IMR-90 (cell line): ENCODE data around the gene FAM234B. TPM values are rescaled to one million over a fixed set of nuclear protein-coding genes. Genes with fewer than 3 reads are reported as not detected.
A peak's percentile ranks its signal among the peaks of the same experiment; 100 is the strongest.

Source experiments
- ATAC-seq: fragments of 200-7000 bp; cut with Tn5 transposase; 2 replicates; pipeline ENCODE4 v1.9.1; 2020; ENCODE audit warnings: low read depth, mild to moderate bottlenecking, moderate library complexity
- BruUV-seq: library from RNA; stranded (reverse); fragments of 400-500 nt; replicated peaks from 2 replicates; lab custom pipeline; 2021; lab: Mats Ljungman, UMichigan
- CTCF ChIA-PET: fragments of 300-600 bp; formaldehyde crosslinking; extraction: SDS; loops from one replicate; lab custom pipeline; 2021; ENCODE audit warnings: antibody characterized with exemption; lab: Yijun Ruan, JAX
- POLR2A ChIA-PET: fragments of 300-600 bp; sonication (Branson Sonifier 250); formaldehyde crosslinking; loops from one replicate; lab custom pipeline; 2022; ENCODE audit warnings: antibody characterized with exemption; ENCODE audit not compliant: unreplicated experiment; lab: Charles Lee
- DNase-seq: peaks from one replicate; pipeline ENCODE4 v3.0.0; 2013
- H2AFZ ChIP-seq: replicated peaks from 2 replicates; pipeline ENCODE3; 2013; ENCODE audit warnings: low read length, mild to moderate bottlenecking; ENCODE audit not compliant: poor library complexity
- H2AK5ac ChIP-seq: 2 replicates; pipeline ENCODE4 v1.6.1; 2013; ENCODE audit warnings: low read depth, low read length, inconsistent platforms
- H2AK9ac ChIP-seq: replicated peaks from 2 replicates; pipeline ENCODE3; 2013; ENCODE audit warnings: mild to moderate bottlenecking, low read depth, low read length, moderate library complexity; ENCODE audit not compliant: poor library complexity
- H2BK120ac ChIP-seq: 2 replicates; pipeline ENCODE4 v1.6.1; 2013; ENCODE audit warnings: low read depth, low read length, inconsistent platforms
- H2BK15ac ChIP-seq: 3 replicates; pipeline ENCODE4 v1.6.1; 2013; ENCODE audit warnings: low read depth, low read length, inconsistent platforms
- H2BK20ac ChIP-seq: 2 replicates; pipeline ENCODE4 v1.6.1; 2013; ENCODE audit warnings: low read depth, mild to moderate bottlenecking, inconsistent platforms, low read length, moderate library complexity
- H2BK5ac ChIP-seq: 2 replicates; pipeline ENCODE4 v1.6.1; 2013; ENCODE audit warnings: mild to moderate bottlenecking, low read depth, low read length, inconsistent platforms; ENCODE audit not compliant: poor library complexity, severe bottlenecking
- H3K14ac ChIP-seq: replicated peaks from 2 replicates; pipeline ENCODE4 v1.6.1; 2013; ENCODE audit warnings: low read depth, low read length, inconsistent platforms
- H3K18ac ChIP-seq: 2 replicates; pipeline ENCODE4 v1.6.1; 2013; ENCODE audit warnings: low read depth, low read length, control low read depth
- H3K23ac ChIP-seq: 2 replicates; pipeline ENCODE4 v1.6.1; 2013; ENCODE audit warnings: low read depth, low read length, inconsistent platforms
- H3K27ac ChIP-seq: 2 replicates; pipeline ENCODE4 v1.5.1; 2013; ENCODE audit warnings: mild to moderate bottlenecking, control low read depth, low read length; ENCODE audit not compliant: insufficient read depth
- H3K27me3 ChIP-seq: 2 replicates; pipeline ENCODE4 v1.6.1; 2013; ENCODE audit warnings: low read length; ENCODE audit not compliant: control insufficient read depth, insufficient read depth
- H3K36me3 ChIP-seq: 2 replicates; pipeline ENCODE4 v1.6.1; 2013; ENCODE audit warnings: low read length, mixed read lengths; ENCODE audit not compliant: control insufficient read depth, insufficient read depth
- H3K4ac ChIP-seq: 2 replicates; pipeline ENCODE4 v1.6.1; 2013; ENCODE audit warnings: low read depth, low read length, inconsistent platforms
- H3K4me1 ChIP-seq: 2 replicates; pipeline ENCODE4 v1.6.1; 2013; ENCODE audit warnings: low read length, mixed read lengths; ENCODE audit not compliant: control insufficient read depth, insufficient read depth
- H3K4me2 ChIP-seq: 2 replicates; pipeline ENCODE4 v1.6.1; 2013; ENCODE audit warnings: low read depth, mild to moderate bottlenecking, control low read depth, low read length, moderate library complexity
- H3K4me3 ChIP-seq: 2 replicates; pipeline ENCODE4 v1.5.1; 2013; ENCODE audit warnings: low read depth, mild to moderate bottlenecking, control low read depth, low read length, moderate library complexity; ENCODE audit not compliant: insufficient read depth
- H3K56ac ChIP-seq: 2 replicates; pipeline ENCODE4 v1.6.1; 2013; ENCODE audit warnings: low read length, inconsistent platforms; ENCODE audit not compliant: insufficient read depth; ENCODE audit errors: extremely low read depth
- H3K79me1 ChIP-seq, 2 experiments: 2 replicates each; pipeline ENCODE4 v1.6.1; 2013; ENCODE audit warnings: low read length in 2 of 2, inconsistent platforms in 1 of 2, low read depth in 1 of 2
- H3K9ac ChIP-seq: 2 replicates; pipeline ENCODE4 v1.6.1; 2013; ENCODE audit warnings: low read depth, low read length, control low read depth
- H3K9me1 ChIP-seq: 2 replicates; pipeline ENCODE4 v1.6.1; 2013; ENCODE audit warnings: low read length, inconsistent platforms; ENCODE audit not compliant: insufficient read depth
- H3K9me3 ChIP-seq: 2 replicates; pipeline ENCODE4 v1.6.1; 2013; ENCODE audit warnings: low read length; ENCODE audit not compliant: control insufficient read depth, insufficient read depth
- H4K20me1 ChIP-seq: 2 replicates; pipeline ENCODE4 v1.6.1; 2013; ENCODE audit warnings: low read length, inconsistent platforms; ENCODE audit not compliant: insufficient read depth
- H4K5ac ChIP-seq: 2 replicates; pipeline ENCODE4 v1.6.1; 2013; ENCODE audit warnings: mild to moderate bottlenecking, low read depth, low read length, control low read depth
- H4K8ac ChIP-seq, 2 experiments: 2 replicates each; pipeline ENCODE4 v1.6.1; 2013; ENCODE audit warnings: low read depth in 2 of 2, low read length in 2 of 2, control low read depth in 1 of 2, inconsistent platforms in 1 of 2
- H4K91ac ChIP-seq: 2 replicates; pipeline ENCODE4 v1.6.1; 2013; ENCODE audit warnings: low read depth, low read length, inconsistent platforms; ENCODE audit not compliant: insufficient read depth
- BHLHE40 ChIP-seq: fragments of 150-350 bp; IDR thresholded peaks from 2 replicates; pipeline ENCODE4 v1.6.1; 2016; ENCODE audit warnings: mild to moderate bottlenecking, low read depth, low read length
- CEBPB ChIP-seq: IDR thresholded peaks from 2 replicates; pipeline ENCODE4 v1.6.1; 2012; ENCODE audit warnings: low read depth, low read length, improper control_type of control experiment
- CHD1 ChIP-seq: IDR thresholded peaks from 2 replicates; pipeline ENCODE4 v1.6.1; 2012; ENCODE audit warnings: low read depth, low read length, improper control_type of control experiment
- FOS ChIP-seq: fragments of 150-350 bp; IDR thresholded peaks from 2 replicates; pipeline ENCODE4 v1.6.1; 2016; ENCODE audit warnings: low read depth, low read length
- MAFK ChIP-seq: IDR thresholded peaks from 2 replicates; pipeline ENCODE4 v1.6.1; 2012; ENCODE audit warnings: low read depth, low read length, improper control_type of control experiment
- MAZ ChIP-seq: IDR thresholded peaks from 2 replicates; pipeline ENCODE4 v1.6.1; 2012; ENCODE audit warnings: low read depth, mild to moderate bottlenecking, low read length, improper control_type of control experiment, moderate library complexity, borderline replicate concordance
- MXI1 ChIP-seq: IDR thresholded peaks from 2 replicates; pipeline ENCODE4 v1.6.1; 2012; ENCODE audit warnings: low read depth, mild to moderate bottlenecking, low read length, moderate library complexity, borderline replicate concordance
- POLR2A ChIP-seq: IDR thresholded peaks from 2 replicates; pipeline ENCODE4 v1.6.1; 2012; ENCODE audit warnings: mild to moderate bottlenecking, low read depth, low read length
- RAD21 ChIP-seq: IDR thresholded peaks from 2 replicates; pipeline ENCODE4 v1.6.1; 2012; ENCODE audit warnings: low read length, improper control_type of control experiment
- SMC3 ChIP-seq: fragments of 150-350 bp; IDR thresholded peaks from 2 replicates; pipeline ENCODE4 v1.6.1; 2016; ENCODE audit warnings: low read depth, mild to moderate bottlenecking, antibody characterized with exemption, low read length, moderate library complexity
- WGBS, 2 experiments: methylation state at CpG; one replicate each; pipeline versions ENCODE4 v1.1.5 to v1.1.7; 2013; ENCODE audit warnings: missing lambda C conversion rate in 2 of 2; ENCODE audit not compliant: insufficient read length in 1 of 2; ENCODE audit errors: extremely low coverage in 2 of 2; 5-methylcytosine and 5-hydroxymethylcytosine counted together
- dilution Hi-C: fragments of 300-500 bp; cut with HindIII; formaldehyde crosslinking; loops from one replicate; pipeline ENCODE4 v1.14.3; 2018; ENCODE audit warnings: low sequenced_read_pairs; ENCODE audit not compliant: unreplicated experiment
- in situ Hi-C: fragments of 300-500 bp; cut with MboI; formaldehyde crosslinking; loops from 3 replicates; pipeline ENCODE4 v1.14.3; 2019; ENCODE audit warnings: low sequenced_read_pairs, inconsistent platforms, mixed read lengths
- intact Hi-C: fragments of 100-400 bp; cut with micrococcal nuclease; formaldehyde crosslinking; loops from 2 replicates; pipeline ENCODE4 v1.10.0; 2022
- polyA plus RNA-seq, 3 experiments: library from polyadenylated mRNA; depleted of rRNA; stranded (reverse); fragments of >200 nt; gene quantifications; 2 replicates each; pipeline ENCODE4 v1.2.3, GENCODE V29; 2012; ENCODE audit warnings: low replicate concordance in 1 of 3
- total RNA-seq: library from RNA; depleted of rRNA; stranded (reverse); fragments of >200 nt; gene quantifications from 2 replicates; pipeline ENCODE4 v1.2.3, GENCODE V29; 2012
- TF ChIP-seq, protein P1 (sequence below): fragments of 150-350 bp; IDR thresholded peaks from 2 replicates; pipeline ENCODE4 v1.6.1; 2016; ENCODE audit warnings: low read depth, mild to moderate bottlenecking, low read length, moderate library complexity, borderline replicate concordance
- TF ChIP-seq, protein P2 (sequence below): conservative IDR thresholded peaks from 2 replicates; pipeline ENCODE4 v1.5.1; 2012; ENCODE audit warnings: mild to moderate bottlenecking, low read depth, low read length, improper control_type of control experiment
- TF ChIP-seq, protein P3 (sequence below): fragments of 150-350 bp; IDR thresholded peaks from 2 replicates; pipeline ENCODE4 v1.6.1; 2017; ENCODE audit warnings: mild to moderate bottlenecking, antibody characterized with exemption, low read length, low read depth

The FAM234B gene
- total and polyA plus RNA-seq, 2 of the 4 experiments (the other 2 are of a cell fraction): 3.6 to 8.6 TPM

DNA sequence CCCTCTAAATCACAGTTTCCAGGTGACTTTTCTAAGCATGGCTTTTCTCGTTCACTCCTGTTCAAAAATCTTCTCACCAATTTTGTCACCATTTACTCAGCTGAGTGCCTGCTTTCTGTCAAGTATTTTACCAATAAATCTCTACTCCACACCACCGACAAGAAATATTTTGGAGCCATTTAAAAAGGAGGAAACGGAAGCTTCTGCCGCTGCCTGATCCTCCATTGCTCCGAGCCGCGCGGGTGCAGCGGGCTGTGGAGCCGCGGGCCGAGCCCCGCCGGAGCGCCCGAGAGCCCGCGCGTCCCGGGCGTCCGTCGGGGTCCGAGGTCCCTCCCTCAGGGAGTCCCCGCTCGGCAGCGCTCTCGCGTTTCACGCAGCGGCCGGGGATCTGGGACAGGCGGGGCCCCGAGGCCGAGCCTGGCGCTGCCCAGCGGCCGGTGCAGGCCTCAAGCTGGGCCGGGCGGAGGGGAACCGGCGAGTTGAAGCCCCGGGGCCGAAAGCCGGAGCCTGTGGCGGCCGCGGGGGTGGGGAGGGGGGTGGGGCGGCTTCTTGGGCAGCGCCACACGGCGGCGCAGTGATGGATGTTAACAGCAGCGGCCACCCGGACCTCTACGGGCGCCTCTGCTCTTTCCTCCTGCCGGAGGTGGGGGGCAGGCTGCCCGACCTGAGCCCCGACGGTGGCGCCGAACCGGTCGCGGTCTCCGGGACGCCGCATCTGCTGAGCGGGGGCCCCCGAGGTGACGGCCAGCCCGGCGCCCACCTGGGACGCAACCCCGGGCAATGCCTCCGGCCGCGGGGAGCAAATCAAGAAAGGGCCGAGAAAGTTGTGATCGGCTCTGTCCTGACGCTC is 43.0 kb upstream of the FAM234B start:
- Histone ChIP-seq H3K4me2 (peak overlapping the region; percentile 87), H2BK120ac (peak overlapping the region; percentile 87), H2BK20ac (peak overlapping the region; percentile 61; the same call in 1 of the 2 replicates), H3K56ac (peak overlapping the region; percentile 76), H3K4me1 (peaks cover 20% of the 10 kb centered on the region), H3K36me3 (no peaks in the 10 kb centered on the region), H3K27ac (peak overlapping the region; percentile 76), H3K18ac (peak overlapping the region; percentile 29), H3K27me3 (no peaks in the 10 kb centered on the region), H3K23ac (peak overlapping the region; percentile 91), H3K9ac (peak overlapping the region; percentile 72), H3K79me1 (peaks cover 34 to 58% of the 10 kb centered on the region in 2 experiments), H2BK15ac (peak overlapping the region; percentile 50; the same call in 2 of the 3 replicates), H4K91ac (peak overlapping the region; percentile 94), H2AK9ac (peak overlapping the region; percentile 66), H3K9me1 (peaks cover 19% of the 10 kb centered on the region), H3K4ac (peak overlapping the region; percentile 83), H2AK5ac (peak overlapping the region; percentile 92; the same call in 1 of the 2 replicates), H4K8ac (peak overlapping the region; percentile 88 to 92; a peak in 3 of 4 replicates), H3K4me3 (peak overlapping the region; percentile 53), H4K20me1 (peaks cover 16% of the 10 kb centered on the region), H2BK5ac (peak overlapping the region; percentile 72), H3K14ac (peak overlapping the region; percentile 87), H2AFZ (peak overlapping the region; percentile 94), H3K9me3 (no peaks in the 10 kb centered on the region), H4K5ac (peak overlapping the region; percentile 93)
- dilution Hi-C loops (no loop called here), in situ Hi-C loops (loop anchor here (10.0 kb wide), 1 partner anchor 224 kb away; no protein-coding TSS in a partner anchor), intact Hi-C loops (loop anchor here (2.0 to 5.0 kb wide), 2 partner anchors 98 to 211 kb away; no protein-coding TSS in a partner anchor)
- POLR2A ChIA-PET: no interaction called here
- WGBS, 2 experiments: 2% methylated on average over 53 of the region's 82 CpGs; no CpG with 5 or more reads in 1 of the 2 experiments
- CTCF ChIA-PET: no interaction called here
- ATAC-seq (peak; percentile 28), DNase-seq (peak; percentile 32)
- no TSS peak for BruUV-seq
- TF ChIP-seq MAFK (no peak), BHLHE40 (no peak), CEBPB (no peak), MXI1 (no peak), SMC3 (peak; percentile 20; the same call in 1 of the 2 replicates), RAD21 (no peak), FOS (no peak), CHD1 (0 out of 2 replicates have a peak, but pooled peaks have one; percentile 44), MAZ (no peak; the same call in 1 of the 2 replicates), POLR2A (0 out of 2 replicates have a peak, but pooled peaks have one; percentile 1)
- TF ChIP-seq, protein P1, sequence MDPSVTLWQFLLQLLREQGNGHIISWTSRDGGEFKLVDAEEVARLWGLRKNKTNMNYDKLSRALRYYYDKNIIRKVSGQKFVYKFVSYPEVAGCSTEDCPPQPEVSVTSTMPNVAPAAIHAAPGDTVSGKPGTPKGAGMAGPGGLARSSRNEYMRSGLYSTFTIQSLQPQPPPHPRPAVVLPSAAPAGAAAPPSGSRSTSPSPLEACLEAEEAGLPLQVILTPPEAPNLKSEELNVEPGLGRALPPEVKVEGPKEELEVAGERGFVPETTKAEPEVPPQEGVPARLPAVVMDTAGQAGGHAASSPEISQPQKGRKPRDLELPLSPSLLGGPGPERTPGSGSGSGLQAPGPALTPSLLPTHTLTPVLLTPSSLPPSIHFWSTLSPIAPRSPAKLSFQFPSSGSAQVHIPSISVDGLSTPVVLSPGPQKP: no peak
- TF ChIP-seq, protein P2, sequence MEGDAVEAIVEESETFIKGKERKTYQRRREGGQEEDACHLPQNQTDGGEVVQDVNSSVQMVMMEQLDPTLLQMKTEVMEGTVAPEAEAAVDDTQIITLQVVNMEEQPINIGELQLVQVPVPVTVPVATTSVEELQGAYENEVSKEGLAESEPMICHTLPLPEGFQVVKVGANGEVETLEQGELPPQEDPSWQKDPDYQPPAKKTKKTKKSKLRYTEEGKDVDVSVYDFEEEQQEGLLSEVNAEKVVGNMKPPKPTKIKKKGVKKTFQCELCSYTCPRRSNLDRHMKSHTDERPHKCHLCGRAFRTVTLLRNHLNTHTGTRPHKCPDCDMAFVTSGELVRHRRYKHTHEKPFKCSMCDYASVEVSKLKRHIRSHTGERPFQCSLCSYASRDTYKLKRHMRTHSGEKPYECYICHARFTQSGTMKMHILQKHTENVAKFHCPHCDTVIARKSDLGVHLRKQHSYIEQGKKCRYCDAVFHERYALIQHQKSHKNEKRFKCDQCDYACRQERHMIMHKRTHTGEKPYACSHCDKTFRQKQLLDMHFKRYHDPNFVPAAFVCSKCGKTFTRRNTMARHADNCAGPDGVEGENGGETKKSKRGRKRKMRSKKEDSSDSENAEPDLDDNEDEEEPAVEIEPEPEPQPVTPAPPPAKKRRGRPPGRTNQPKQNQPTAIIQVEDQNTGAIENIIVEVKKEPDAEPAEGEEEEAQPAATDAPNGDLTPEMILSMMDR: peak; percentile 25; the same call in 1 of the 2 replicates
- TF ChIP-seq, protein P3, sequence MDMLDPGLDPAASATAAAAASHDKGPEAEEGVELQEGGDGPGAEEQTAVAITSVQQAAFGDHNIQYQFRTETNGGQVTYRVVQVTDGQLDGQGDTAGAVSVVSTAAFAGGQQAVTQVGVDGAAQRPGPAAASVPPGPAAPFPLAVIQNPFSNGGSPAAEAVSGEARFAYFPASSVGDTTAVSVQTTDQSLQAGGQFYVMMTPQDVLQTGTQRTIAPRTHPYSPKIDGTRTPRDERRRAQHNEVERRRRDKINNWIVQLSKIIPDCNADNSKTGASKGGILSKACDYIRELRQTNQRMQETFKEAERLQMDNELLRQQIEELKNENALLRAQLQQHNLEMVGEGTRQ: no peak
